GM18520 (cell line): ENCODE measurements around the gene GRIN1.

Experiments
- ATAC-seq: cut with Tn5 transposase; IDR thresholded peaks from one replicate; pipeline ENCODE4 v1.9.1; 2021; ENCODE audit not compliant: unreplicated experiment

GRIN1 gene

GRCh38 chr9:137145731-137146526 lies 7.0 kb downstream of the GRIN1 start:
- no peak for ATAC-seq

- ATAC-seq, result no peak
Measured at GRCh38 chr9:137146527-137146918, 7.6 kb downstream of the GRIN1 start.

- ATAC-seq, result no peak
Measured at GRCh38 chr9:137147091-137147792, 8.3 kb downstream of the GRIN1 start.

- no peak for ATAC-seq
Measured at GRCh38 chr9:137147793-137148160, 8.8 kb downstream of the GRIN1 start.

GRCh38 chr9:137148242-137148641 lies 9.3 kb downstream of the GRIN1 start:
- ATAC-seq, result no peak

GRCh38 chr9:137148661-137149060 lies 9.7 kb downstream of the GRIN1 start:
- ATAC-seq, result no peak

GRCh38 chr9:137149363-137149762 lies 10.4 kb downstream of the GRIN1 start:
- no peak for ATAC-seq

- ATAC-seq, result no peak
Measured at GRCh38 chr9:137149942-137150616, 11.1 kb downstream of the GRIN1 start.

GRCh38 chr9:137150617-137151457 lies 11.9 kb downstream of the GRIN1 start:
- no peak for ATAC-seq

- ATAC-seq, result no peak
Measured at GRCh38 chr9:137152844-137153405, 14.0 kb downstream of the GRIN1 start.

- no peak for ATAC-seq
Measured at GRCh38 chr9:137156567-137157375, 17.8 kb downstream of the GRIN1 start.

- ATAC-seq, result no peak
Measured at GRCh38 chr9:137157618-137158415, 18.9 kb downstream of the GRIN1 start.

GRCh38 chr9:137158625-137159024 lies 19.7 kb downstream of the GRIN1 start:
- ATAC-seq, result no peak

GRCh38 chr9:137159105-137160053 lies 20.4 kb downstream of the GRIN1 start:
- ATAC-seq, result no peak

GRCh38 chr9:137160054-137160425 lies 21.1 kb downstream of the GRIN1 start:
- ATAC-seq, result no peak

- no peak for ATAC-seq
Measured at GRCh38 chr9:137160716-137161557, 22.0 kb downstream of the GRIN1 start.
